Superior temporal gyrus (tissue), 1 donor: ENCODE data around the gene RNF38.
"Not testable (repeated sequence)": the region's sequence is repeated elsewhere in the genome, so short reads cannot be mapped to it uniquely, and the experiment has no call there.

Experiments used
- DNase-seq: peaks from one replicate; pipeline ENCODE4 v3.0.0-alpha.2; 2016; ENCODE audit errors: extremely low spot score

RNF38 gene

DNA sequence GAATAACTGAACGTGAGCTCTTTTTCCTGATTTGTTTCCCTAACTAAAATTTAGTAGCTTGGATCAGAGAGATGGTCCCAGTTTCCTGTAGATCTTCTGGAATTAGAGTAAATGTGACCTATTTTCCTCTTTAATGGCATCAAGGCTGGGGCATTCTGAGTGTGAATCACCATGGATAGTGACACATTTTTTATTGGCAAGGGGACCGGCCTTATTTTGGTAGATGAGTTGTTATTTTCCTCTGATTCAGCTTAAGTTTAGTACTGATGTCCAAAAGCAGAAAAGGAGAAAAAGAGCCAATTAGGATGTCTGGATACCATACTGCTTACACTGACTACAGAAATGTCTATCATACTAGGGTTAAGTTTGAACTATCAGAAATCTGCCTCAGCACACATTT lies 68.1 kb downstream of the RNF38 start:
- peak; percentile 28 for DNase-seq

DNA sequence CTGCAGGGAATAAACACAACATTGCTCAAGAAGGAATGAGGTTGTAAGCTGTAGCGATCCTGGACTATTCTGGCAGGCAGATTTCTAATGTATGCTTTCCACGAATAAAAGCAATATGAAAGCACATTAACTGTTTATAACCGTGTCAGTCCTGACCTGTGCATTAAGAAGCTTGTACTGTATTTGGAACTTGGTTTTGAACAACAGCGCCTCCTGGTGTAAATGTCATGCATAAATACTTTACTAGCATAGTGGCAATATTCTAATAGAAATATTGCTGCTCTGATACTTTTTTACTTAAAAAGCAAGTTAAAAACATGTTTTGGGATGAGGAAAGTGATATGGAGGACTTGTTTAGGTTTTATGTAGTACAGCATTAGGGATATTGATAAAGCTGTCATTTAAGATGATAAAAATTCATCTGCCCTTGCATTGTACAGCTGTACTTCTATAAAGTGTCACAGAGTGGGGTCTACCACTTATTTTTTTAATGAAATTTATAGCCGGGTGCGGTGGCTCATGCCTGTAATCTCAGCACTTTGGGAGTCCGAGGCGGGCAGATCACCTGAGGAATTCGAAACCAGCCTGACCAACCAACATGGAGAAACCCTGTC lies 71.2 kb downstream of the RNF38 start:
- DNase-seq: peak; percentile 93

DNA sequence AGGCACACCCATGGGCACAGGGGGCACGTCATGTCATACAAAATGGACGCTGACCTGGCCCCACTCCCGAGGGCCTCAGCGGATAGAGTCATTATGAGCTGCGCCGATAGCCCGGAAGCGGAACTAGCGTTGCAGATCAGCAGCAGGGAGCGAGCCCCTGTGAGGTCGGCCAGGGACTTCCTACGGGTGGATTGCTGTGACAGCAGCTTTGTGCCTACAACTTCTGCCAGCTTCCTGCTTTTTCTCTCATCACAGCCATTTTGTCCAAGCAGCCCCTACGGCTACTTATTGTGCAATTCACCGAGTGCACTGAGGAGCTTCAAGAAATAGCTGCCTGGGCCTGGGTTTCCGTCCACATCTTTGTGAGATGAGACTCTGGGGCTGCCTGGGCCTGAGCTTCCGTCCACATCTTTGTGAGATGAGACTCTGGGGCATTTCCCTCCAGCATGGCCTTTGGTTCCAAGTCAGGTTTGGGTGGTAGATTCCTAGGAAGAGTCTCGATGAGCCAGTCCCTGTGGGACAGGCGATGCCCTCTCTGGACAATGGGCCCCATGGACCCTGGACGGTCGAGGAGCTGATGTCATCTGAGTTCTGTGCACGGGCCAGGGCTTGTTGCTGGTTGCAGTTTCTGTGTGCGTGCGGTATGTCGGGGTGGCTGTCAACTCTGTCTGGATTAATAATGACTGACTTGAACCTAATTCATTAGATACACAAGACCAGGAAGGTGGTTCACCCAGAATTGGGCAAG lies 74.8 kb downstream of the RNF38 start:
- no peak for DNase-seq

DNA sequence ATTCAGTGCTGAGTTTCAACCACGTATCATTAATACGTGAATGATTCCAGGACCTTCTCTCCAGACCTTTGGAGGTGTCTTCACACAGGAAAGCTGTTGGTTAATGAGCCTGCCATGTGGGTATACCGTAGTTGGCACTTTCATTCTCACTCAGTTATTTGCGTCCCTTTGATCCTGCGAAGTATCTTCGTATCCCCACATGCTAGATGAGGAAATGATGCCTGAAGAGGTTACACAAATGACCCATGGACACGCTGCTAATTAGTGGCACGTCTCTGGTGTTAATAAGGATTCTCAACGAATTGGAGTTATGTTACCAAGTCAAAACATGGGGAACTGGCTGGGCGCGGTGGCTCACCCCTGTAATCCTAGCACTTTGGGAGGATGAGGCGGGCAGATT lies 76.1 kb downstream of the RNF38 start:
- no peak for DNase-seq

DNA sequence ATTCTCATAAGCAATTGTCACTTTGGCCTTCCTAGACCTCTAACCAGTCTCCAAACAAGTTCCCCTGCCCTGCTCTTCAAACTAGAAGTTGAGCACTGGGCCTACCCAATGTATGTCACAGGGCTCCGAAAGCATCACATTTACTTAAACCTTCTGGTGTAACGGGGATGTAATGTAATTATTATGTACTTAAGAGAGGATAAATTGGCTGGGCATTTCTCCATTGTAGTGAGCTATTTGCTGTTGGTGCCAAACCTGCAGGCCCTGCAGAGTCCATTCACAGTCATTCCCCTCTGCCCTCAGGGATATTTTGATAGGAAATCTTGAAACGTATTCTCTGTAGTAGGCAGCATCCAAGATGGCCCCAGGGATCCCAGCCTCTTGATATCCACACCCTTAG lies 77.6 kb downstream of the RNF38 start:
- DNase-seq: no peak

DNA sequence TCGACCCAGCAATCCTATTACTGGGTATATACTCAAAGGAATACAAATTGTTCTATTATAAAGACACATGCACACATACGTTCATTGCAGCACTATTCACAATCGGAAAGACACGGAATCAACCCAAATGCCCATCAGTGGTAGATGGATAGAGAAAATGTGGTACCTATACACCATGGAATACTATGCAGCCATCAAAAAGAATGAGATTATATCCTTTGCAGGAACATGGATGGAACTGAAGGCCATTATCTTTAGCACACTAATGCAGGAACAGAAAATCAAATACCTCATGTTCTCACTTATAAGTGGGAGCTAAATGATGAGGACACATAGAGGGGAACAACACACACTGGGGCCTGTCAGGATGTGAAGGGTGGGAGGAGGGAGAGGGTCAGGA lies 78.2 kb downstream of the RNF38 start:
- DNase-seq: not testable (repeated sequence)

DNA sequence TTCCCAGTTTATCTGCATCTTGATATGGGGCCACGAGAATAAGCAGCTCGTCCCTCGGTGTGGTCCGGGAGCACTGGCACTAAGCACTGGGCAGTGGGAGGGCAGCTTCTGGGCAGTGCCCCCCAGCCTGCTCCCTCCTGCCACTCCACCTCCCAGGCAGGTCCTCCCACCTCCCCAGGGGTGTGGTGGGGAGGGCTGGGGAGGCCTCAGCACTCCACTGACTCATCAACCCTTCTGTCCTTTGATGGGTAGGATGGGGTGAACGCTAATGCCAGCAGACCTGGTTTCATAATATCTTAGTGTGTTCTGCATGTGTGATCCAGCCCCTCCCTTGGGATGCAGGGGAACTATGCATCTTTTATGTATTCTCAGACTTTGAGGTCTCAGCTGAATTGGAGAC lies 79.6 kb downstream of the RNF38 start:
- no peak for DNase-seq

DNA sequence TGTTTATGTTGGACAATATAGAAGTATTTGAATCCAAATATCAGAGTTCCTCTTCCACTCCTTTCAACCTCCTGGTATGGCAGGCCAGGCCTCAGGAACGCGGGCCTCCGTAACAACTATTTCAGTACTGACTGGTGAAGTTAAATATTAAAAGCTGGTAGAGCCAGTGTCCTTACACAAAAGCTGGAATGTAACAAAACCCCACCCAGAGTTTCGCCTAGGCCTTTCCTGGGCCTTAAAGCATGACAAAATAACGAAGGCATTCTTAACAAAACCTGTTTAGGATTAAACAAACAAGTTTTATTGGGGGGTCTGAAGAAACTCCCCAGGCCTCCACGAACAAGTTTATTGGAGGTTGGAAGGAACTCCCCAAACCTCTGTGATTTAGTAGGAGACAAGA lies 80.3 kb downstream of the RNF38 start:
- DNase-seq: no peak

DNA sequence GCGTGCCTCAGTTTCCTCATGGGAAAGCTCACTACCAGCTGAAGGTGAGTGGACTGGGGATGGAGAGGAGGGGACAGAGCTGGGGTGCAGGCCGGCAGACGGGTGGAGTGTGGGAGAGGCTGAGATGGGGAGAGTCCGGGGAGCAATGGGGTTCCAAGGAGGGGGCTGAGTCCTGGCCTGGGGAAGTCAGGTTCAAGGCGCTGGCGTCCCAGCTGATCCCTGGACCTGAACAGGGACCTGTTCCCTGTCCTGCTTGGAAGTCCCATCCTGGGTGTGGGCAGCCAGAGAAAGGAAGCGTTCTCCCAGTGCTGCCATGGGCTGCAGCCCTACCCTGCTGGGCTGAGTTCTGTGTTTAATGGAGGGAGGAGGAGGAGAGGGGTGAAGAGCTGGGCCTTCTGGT lies 80.9 kb downstream of the RNF38 start:
- no peak for DNase-seq

DNA sequence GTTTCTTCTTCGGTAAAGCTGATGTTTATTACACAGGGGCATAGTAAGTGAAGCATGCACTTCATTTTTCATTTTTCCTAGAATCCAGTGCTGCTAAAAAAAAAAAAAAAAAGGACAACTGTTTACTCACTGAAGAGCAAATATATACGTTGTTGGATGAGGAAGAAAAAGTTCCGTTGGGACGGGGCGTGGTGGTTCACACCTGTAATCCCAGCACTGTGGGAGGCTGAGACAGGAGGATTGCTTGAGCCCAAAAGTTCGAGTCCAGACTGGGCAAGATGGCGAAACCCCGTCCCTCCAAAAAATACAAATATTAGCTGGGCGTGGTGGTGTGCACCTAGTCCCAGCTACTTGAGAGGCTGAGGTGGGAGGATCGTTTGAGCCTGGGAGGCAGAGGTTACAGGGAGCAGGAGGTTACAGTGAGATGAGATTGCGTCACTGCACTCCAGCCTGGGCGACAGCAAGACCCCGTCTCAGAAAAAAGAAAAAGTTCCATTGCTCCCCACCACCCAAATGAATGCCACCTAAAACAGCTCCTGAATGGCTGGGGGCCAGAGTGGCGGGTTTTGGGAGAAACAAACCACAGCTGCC lies 81.8 kb downstream of the RNF38 start:
- DNase-seq: no peak

DNA sequence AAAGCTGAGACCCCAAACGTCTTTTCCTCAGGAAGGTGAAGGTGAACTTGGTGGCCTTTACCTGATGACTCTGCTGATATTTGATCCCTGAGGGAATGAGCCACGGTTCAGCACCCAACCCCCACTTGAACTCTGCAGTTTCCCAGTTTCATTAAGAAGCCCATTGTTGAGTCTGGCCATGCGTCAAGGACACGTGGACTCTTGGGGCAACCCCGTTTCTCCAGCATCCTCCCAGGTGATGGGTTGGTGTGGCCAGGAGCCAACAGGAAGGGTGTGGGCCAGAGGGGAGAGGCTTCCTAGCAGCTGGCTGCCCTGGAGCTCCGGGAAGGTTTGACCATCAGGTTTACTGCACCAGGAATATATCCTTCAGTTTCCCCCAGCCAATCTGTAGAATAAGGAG lies 82.3 kb downstream of the RNF38 start:
- DNase-seq: no peak

DNA sequence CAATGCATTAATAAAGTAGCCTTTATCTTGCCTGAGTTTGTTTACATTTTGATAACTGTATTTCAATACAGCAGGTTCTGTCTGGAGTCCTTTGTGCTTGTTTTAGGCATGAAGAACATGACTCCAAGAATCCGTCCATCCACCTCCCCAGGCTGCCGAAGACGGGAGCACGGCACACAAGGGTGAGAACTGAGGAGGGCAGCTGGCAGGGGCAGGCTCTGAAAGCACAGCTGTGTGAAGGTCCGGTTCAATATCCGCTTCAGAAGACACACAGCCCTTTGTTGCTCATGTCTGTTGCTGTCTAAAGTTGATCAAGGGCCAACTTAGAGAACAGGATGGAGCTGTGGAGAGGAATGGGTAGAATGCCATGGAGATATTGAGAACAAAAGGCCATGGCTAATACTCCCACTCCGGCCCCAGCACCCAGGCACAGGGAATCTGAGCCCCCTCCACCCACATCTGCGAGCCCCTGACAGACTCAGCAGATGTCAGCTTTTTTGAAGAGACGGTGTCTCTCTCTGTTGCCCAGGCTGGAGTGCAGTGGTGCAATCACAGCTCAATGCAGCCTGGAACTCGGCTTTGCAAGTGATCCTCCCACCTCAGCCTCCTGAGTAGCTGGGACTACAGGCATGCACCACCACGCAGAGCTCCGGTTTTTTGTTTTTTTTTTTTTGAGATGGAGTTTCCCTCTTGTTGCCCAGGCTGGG lies 83.3 kb downstream of the RNF38 start:
- DNase-seq: peak; percentile 95

DNA sequence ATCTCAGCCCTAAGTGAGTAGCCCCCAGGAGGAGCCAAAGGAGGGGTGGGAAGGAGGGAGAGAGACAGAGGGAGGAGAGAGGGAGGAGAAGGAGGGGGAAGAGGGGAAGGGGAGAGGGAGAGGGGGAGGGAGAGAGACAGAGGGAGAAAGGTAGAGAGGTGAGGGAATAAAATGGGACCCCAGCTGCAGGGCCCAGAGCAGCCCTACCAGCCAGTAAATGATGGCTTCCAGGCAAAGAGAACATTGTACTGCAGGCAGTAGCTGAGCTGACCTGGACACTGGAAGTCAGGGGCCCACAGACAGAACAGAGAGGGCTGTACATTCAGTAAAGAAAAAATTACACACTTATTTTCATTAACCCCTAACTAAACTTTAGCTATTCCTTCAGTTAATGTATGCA lies 84.0 kb downstream of the RNF38 start:
- no peak for DNase-seq

DNA sequence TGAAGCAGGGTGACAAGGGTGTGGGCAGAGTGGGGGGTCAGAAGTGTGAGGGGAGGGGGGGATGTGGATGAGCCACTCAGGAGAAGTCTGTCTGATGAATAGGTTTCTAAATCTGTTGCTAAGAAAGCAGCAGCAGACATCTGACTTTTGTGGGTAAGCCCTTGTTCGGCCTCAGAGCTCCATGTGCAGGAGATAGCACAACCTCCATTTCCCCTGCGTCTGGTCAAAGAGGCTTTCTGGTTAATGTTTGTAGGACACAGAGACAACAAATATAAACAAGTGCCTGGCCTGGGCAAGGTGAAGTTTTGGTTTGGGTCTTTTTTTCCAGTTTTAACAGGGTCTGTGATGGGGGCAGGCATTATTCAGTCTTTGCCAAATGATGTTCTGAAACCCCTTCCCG lies 84.8 kb downstream of the RNF38 start:
- DNase-seq: no peak

DNA sequence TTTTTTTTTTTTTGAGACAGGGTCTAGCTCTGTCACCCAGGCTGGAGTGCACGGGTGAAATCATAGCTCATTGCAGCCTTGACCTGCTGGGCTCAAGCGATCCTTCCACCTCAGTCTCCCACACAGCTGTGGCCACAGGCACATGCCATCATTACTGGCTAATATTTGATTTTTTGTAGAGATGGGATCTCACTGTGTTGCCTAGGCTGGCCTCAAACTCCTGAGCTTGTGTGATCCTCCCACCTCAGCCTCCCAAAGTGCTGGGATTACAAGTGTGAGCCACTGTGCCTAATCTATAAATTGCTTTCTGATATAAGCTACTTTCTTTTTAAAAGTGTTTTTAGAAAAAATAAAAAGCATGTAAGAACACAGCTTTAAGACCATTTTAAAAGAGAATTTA lies 85.3 kb downstream of the RNF38 start:
- DNase-seq: no peak

DNA sequence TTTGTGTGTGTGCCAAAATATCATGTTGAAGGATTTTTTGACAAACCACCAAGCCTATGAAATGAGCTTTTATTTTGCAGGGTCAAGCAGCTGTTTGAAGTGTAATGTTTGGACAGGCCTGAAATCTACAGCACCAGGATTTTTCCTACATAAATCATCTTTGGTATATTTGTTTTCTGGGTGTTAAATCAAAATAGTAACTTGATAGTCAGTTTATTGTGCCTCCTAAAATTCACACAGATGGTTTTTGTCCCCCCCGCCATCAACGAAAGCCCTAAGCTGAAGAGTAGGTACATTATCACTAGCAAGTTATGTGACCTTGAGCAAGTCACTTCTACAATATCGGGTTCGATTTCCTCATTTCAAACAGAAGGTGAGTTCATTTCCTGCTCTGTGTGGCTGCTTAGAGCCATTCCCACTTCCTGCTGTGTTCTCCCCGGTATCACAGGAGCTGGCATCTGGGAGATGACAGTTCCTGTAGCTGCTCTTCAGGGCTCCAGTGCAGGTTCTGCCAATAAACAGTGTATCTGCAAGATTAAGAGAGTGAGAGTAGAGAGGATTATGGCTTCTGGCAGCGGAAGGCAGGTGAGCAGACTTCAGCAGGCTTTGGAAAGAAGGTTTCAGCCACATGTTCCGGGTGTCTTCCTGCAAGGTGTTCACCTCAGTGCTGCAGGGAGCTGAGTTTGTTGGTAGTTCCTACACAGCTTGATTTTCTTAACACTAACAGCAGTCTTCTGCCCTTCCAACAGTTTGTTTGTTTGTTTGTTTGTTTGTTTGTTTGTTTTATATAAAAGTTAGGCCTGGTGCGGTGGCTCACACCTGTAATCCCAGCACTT lies 93.4 kb downstream of the RNF38 start:
- no peak for DNase-seq

DNA sequence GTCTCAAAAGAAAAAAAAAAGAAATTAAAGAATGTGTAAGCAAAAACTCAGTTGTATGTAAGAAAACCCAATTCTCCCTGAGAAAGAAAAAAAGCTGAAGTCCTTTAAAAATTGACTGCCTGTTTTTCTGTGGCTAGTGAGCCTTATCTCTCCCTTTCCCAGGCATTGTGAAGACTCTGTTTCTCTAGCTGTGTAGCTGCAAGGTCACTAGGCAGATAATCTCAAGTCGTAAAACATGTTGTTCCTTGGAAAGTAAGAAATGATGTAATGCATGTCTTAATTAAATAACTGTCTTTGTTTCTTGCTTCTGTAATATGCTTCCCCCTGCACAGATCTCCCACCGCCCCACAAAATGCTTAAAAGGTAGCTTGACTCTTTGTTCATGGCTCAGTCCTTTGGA lies 95.7 kb downstream of the RNF38 start:
- DNase-seq: not testable (repeated sequence)

DNA sequence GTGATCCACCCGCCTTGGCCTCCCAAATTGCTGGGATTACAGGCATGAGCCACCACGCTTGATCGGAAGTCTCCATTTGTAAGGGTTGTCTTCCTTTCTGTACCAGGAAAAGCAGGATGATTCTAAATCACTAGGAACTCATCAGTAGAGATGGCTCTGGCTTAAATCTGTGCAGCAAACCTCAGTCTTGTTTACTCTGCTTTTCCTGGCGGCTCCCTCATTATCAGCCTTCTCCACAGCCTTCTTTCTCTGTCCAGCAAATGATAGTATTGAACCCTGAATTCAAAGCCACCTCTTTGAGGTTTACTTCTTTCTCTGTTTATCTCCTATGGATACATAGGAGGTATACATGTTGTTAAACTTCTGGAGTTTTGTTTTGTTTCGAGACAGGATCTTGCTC lies 98.8 kb downstream of the RNF38 start:
- no peak for DNase-seq

DNA sequence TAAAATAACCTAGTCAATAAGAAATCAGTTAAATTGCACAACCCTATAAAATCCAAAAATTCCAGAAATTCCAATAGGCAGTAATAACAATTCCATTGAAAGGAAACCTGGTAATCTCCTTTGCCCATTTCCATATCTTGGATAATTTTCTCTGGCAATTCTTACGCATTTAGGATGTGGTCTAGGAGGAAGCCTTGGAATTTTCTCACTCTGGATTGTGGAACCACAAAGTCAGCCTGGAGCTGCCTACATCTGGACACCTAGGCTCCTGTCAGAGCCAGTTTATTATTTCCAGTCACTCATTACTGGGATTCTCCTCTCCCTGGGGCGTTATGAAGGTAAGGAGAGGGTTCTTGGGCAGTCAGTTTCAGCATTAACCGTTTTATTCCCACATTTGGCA lies 101.5 kb downstream of the RNF38 start:
- DNase-seq: no peak

DNA sequence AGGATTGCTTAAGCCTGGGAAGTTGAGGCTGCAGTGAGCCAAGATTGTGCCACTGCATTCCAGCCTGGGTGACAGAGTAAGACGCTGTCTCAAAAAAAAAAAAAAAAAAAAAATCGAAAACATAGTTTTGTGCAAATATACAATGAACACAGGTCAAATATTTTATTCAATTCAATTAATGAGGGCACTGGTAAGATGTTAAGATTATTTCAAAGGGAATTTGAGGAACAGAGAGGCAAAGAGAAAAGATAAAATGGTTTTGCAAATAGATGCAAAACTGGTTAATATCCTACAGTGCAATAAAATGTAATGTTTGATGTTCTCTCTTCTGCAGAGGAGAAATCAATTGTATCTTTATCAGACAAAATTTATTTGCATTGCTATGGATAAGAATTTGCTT lies 102.3 kb downstream of the RNF38 start:
- no peak for DNase-seq

DNA sequence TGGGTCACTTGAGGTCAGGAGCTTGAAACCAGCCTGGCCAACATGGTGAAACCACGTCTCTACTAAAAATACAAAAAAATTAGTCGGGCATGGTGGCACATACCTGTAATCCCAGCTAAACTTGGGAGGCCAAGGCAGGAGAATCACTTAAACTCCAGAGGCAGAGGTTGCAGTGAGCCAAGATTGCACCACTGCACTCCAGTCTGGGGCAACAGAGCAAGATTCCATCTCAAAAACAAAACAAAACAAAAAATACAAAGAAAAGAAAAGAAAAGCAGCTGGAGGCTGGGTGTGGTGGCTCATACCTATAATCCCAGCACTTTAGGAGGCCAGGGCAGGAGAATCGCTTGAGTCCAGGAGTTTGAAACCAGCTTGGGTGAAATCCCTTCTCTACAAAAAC lies 105.1 kb downstream of the RNF38 start:
- not testable (repeated sequence) for DNase-seq

DNA sequence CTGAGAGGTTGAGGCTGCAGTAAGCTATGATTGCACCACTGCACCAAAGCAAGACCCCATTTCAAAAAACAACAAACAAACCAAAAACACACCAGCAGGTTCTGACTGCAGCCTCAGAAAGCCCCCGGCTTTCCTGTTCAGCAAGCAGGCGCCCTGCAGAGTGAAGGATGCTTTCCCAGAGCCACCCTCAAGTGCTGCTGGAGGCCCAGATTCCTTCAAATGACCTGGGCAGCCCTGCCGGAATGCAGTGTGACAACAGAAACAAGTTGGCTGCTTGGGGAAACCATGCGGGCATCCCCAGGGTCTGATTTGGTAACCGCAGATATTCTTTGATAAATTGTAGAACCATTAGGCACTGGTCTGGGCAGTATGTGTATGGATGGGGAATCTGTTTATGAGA lies 106.2 kb downstream of the RNF38 start:
- DNase-seq: no peak
